Stromal cell of bone marrow (primary cell): ENCODE measurements around the gene PCCA.

Source experiments
- DNase-seq: peaks from one replicate; pipeline ENCODE4 v3.0.0-alpha.2; 2012; ENCODE audit warnings: low read depth

The PCCA gene

DNA sequence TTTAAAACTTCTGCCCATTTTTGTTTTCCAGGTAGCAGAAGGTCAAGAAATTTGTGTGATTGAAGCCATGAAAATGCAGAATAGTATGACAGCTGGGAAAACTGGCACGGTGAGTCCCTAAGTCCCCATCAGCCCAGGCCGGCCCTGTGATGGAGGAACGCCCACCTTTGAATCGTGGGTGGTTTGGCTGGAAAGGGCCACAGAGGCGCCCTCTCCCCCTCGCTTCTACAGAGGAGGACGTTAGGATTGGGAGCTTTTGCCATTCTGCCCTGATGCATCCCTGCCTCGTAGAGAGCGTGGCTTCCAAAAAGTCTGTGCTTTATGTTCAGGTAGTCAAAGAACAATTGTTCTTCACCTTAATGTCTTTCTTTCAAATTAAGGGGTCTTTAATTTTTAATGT lies 438.8 kb downstream of the PCCA start:
- DNase-seq: no peak

DNA sequence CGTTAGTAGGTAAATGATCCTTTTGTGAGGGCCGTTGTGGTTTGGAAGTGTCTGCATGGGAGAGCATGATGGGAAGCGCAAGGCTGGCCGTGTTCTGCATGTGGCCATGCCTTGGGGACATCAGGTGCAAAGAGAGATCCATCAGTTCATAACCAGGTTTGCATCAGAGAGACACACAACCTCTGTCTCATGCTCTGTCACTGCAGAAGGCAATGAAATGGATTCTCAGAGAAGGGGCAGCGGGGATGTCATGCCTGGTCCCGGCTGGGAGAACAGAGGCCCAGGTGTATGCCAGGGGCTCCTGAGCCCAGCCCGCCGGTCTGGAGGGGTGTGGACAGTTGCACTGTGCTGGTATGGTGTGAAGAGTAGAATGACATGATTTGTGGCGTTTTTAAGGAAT lies 439.5 kb downstream of the PCCA start:
- no peak for DNase-seq

- no peak for DNase-seq
Observed at GRCh38 chr13:100528820-100529219, 439.9 kb downstream of the PCCA start.

DNA sequence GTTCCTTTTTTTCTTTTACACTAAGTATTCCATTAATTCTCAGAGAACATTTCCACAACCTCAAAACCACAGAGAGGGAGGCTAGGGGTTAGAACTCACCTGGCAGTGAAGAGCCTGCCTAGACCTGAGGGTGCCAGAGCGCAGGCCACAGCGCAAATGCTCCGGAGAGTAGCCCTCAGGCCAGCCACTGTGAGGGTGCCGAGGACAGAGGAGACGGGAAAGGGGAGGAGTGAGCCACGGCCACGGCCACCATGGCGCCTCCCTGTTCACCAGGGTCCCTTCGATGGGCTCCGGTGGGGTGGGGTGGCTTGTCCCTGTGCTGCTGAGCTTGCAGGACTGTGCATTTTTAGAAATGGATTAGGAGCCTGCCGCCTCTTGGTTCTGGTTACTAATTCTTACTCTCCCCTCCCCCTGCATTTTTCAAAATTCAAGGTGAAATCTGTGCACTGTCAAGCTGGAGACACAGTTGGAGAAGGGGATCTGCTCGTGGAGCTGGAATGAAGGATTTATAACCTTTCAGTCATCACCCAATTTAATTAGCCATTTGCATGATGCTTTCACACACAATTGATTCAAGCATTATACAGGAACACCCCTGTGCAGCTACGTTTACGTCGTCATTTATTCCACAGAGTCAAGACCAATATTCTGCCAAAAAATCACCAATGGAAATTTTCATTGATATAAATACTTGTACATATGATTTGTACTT lies 440.9 kb downstream of the PCCA start:
- no peak for DNase-seq

- no peak for DNase-seq
Observed at GRCh38 chr13:100530671-100531213, 441.8 kb downstream of the PCCA start.

GRCh38 chr13:100532090-100532766 lies 443.3 kb downstream of the PCCA start:
- no peak for DNase-seq

GRCh38 chr13:100532836-100533435 lies 444.0 kb downstream of the PCCA start:
- DNase-seq: no peak

GRCh38 chr13:100533588-100534041 lies 444.7 kb downstream of the PCCA start:
- no peak for DNase-seq

GRCh38 chr13:100534147-100534843 lies 445.4 kb downstream of the PCCA start:
- DNase-seq: no peak

DNA sequence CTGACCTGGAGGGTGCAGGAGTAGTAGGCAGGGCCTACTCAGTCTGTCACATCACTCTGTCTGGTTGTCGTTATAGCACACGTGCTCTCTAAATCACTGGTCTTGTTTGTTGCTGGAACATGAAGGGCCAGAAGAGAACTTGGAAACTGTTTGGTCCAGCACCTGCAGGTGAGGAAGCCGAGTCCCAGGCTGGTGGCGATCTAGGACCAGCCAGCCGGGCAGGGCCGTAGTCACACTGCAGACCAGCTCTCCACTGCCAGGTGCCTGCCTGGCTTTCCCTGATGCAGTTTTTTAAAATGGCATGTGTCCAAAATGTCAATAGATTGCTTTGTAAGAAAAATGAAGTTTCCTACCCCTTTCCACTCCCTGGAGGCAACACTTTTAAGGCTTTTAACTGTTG lies 446.0 kb downstream of the PCCA start:
- DNase-seq: no peak

- DNase-seq: peak; percentile 83
Observed at GRCh38 chr13:100535426-100536135, 446.7 kb downstream of the PCCA start.

- no peak for DNase-seq
Observed at GRCh38 chr13:100536643-100537180, 447.8 kb downstream of the PCCA start.

- DNase-seq: no peak
Observed at GRCh38 chr13:100537486-100537885, 448.6 kb downstream of the PCCA start.

DNA sequence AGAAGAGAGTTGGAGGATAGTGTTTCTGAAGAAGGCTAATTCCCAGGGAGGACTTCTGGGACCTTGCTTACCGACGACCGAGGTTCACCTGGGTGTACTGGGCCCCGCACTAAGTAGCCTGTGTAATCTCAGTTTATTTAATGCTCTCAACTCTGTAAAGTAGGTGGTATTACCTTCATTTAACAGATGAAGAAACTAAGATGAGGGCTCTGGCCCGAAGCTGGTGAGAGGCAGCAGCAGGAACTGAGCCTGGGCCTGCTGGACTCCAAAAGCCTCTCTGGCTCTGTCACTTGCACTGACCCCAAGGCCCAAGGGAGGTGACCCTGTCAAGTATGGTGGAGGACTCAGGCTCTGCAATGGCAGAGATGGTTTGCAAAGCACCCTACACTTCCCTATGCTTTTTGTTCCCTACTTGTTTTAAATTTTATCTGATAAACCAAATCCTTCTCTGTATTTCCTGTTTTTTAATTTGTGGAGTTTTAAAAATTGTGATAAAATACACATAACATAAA lies 449.1 kb downstream of the PCCA start:
- DNase-seq: no peak

- DNase-seq: no peak
Observed at GRCh38 chr13:100540621-100541020, 451.7 kb downstream of the PCCA start.

DNA sequence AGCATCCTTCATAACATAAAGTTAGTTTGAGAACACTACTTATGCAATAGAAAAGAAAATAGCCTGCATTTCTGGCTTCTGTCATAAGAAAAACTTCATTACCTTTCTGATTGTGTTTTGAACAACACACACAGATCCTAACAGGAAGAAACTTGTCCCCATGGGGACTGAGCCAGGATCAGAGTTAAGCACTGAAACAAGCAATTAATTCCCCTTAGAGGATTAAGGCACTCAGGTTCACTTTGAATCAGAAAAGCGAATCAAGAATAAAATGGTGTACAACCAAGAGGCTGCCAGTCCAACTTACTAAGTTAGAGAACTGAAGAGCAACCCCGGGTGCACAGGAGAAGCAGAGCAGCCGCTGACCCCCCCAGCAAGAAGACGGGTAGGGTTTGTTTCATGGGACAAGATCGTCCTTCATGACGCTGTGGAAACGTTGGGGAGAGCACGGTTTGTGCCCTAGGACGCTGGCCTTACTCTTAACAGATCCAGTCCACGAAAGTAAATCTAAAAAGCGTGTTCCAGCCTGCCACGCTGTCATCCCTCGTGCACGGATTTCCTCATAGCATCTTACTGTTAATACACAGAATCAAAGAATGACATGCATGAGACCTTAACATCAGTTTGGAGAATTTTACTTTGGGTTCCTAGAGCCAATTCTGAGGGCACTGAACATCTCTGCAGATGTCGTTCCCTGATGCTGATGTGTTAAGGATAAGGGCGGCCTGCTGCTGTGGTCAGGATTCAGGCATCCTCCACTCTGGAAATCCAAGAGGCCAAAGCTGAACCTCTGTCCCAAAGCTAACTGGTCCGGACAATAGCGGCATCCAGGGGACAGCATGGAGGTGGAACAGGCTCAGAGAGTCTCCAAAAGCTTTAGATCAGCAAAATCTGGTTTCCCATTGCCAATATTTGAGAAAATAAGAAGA lies 453.3 kb downstream of the PCCA start:
- DNase-seq: no peak

- peak; percentile 52 for DNase-seq
Observed at GRCh38 chr13:100542826-100543156, 453.9 kb downstream of the PCCA start.

- DNase-seq: no peak
Observed at GRCh38 chr13:100543872-100544602, 455.1 kb downstream of the PCCA start.

GRCh38 chr13:100544866-100545683 lies 456.2 kb downstream of the PCCA start:
- no peak for DNase-seq
